A549 (cell line): ENCODE data around the gene ZFX. TPM values are rescaled to one million over a fixed set of nuclear protein-coding genes. Genes with fewer than 3 reads are reported as not detected.
A peak's percentile ranks its signal among the peaks of the same experiment; 100 is the strongest.

Experiments used
- ATAC-seq, 2 experiments: fragments of 200-7000 bp in 1 of 2; fragments of >200 bp in 1 of 2; cut with Nextera tagmentation in 1 of 2; cut with Tn5 transposase in 1 of 2; 3 replicates each; pipeline versions ENCODE4 v1.8.0 to v1.9.1; 2018 to 2020; ENCODE audit warnings: mild to moderate bottlenecking in 1 of 2, moderate library complexity in 1 of 2
- CTCF ChIA-PET: fragments of 300-600 bp; sonication (Branson Sonifier 250); formaldehyde crosslinking; extraction: SDS; loops from one replicate; lab custom pipeline; 2021; ENCODE audit warnings: antibody characterized with exemption, inconsistent platforms; lab: Yijun Ruan, JAX
- POLR2A ChIA-PET: fragments of 350-600 bp; formaldehyde crosslinking; extraction: SDS; loops from one replicate; lab custom pipeline; 2021; ENCODE audit warnings: antibody characterized with exemption, inconsistent platforms; lab: Yijun Ruan, JAX
- DNase-seq, 2 experiments: peaks; one replicate each; pipeline versions ENCODE4 v3.0.0 to v3.0.0-alpha.2; 2011 to 2016; ENCODE audit warnings: low read depth in 1 of 2, low spot score in 1 of 2
- FAIRE-seq: peaks from 2 replicates; lab custom pipeline; 2011; peaks lifted over from hg19 to GRCh38; lab: Jason Lieb, UNC
- H3K27ac ChIP-seq, 2 experiments: fragments of >200 bp; sonication (Bioruptor Twin); formaldehyde crosslinking; 3 replicates each; pipeline ENCODE4 v1.5.1; 2016 to 2017
- H3K4me1 ChIP-seq: fragments of >200 bp; sonication (Bioruptor Twin); formaldehyde crosslinking; 3 replicates; pipeline ENCODE4 v1.6.1; 2016
- H3K4me2 ChIP-seq: fragments of >200 bp; sonication (Bioruptor Twin); formaldehyde crosslinking; 3 replicates; pipeline ENCODE4 v1.6.1; 2016
- H3K4me3 ChIP-seq: fragments of >200 bp; sonication (Bioruptor Twin); formaldehyde crosslinking; 3 replicates; pipeline ENCODE4 v1.5.1; 2016
- H3K9me3 ChIP-seq: fragments of >200 bp; sonication (Bioruptor Twin); formaldehyde crosslinking; 3 replicates; pipeline ENCODE4 v1.6.1; 2016
- BHLHE40 ChIP-seq: IDR thresholded peaks from 2 replicates; pipeline ENCODE4 v1.6.1; 2012; ENCODE audit warnings: low read depth, low read length, inconsistent platforms
- CHD2 ChIP-seq: fragments of 150-350 bp; IDR thresholded peaks from 2 replicates; pipeline ENCODE4 v1.6.1; 2014; ENCODE audit warnings: low read length; ENCODE audit not compliant: partially characterized antibody
- CHD4 ChIP-seq: fragments of 200-600 bp; sonication (generic); IDR thresholded peaks from 2 replicates; pipeline ENCODE4 v1.6.1; 2016; ENCODE audit warnings: antibody characterized with exemption, mild to moderate bottlenecking, borderline replicate concordance
- ESRRA ChIP-seq: fragments of 150-350 bp; IDR thresholded peaks from 2 replicates; pipeline ENCODE4 v1.6.1; 2014; ENCODE audit warnings: mild to moderate bottlenecking, low read length, borderline replicate concordance
- FOSL2 ChIP-seq, 2 experiments: fragments of 450-650 bp in 1 of 2; fragments of >200 bp in 1 of 2; sonication (Bioruptor Twin) in 1 of 2; formaldehyde crosslinking; IDR thresholded peaks; 2 replicates each; pipeline versions ENCODE4 v1.5.0 to v1.6.1; 2016 to 2020; ENCODE audit warnings: mild to moderate bottlenecking in 1 of 2, moderate library complexity in 1 of 2
- GATA3 ChIP-seq: IDR thresholded peaks from 2 replicates; pipeline ENCODE4 v1.6.1; 2012; ENCODE audit warnings: borderline replicate concordance
- HDAC2 ChIP-seq: fragments of 200-600 bp; sonication (generic); IDR thresholded peaks from 2 replicates; pipeline ENCODE4 v1.6.1; 2016
- HOXA7 ChIP-seq: fragments of 250-450 bp; sonication (Bioruptor Pico); IDR thresholded peaks from 2 replicates; pipeline ENCODE4 v1.5.0; 2020; ENCODE audit warnings: mild to moderate bottlenecking, moderate library complexity
- JUN ChIP-seq, 2 experiments: fragments of >200 bp; sonication (Bioruptor Twin); formaldehyde crosslinking; IDR thresholded peaks; 2 replicates in 1 of 2; 3 replicates in 1 of 2; pipeline ENCODE4 v1.6.1; 2016 to 2017
- MYC ChIP-seq: IDR thresholded peaks from 2 replicates; pipeline ENCODE4 v1.6.1; 2012; ENCODE audit warnings: mild to moderate bottlenecking, inconsistent platforms, low read length, improper control_type of control experiment, borderline replicate concordance
- NR3C1 ChIP-seq: fragments of >200 bp; sonication (Bioruptor Twin); formaldehyde crosslinking; IDR thresholded peaks from 3 replicates; pipeline ENCODE4 v1.6.1; 2017
- PHF8 ChIP-seq: fragments of 200-600 bp; sonication (generic); IDR thresholded peaks from 2 replicates; pipeline ENCODE4 v1.6.1; 2016; ENCODE audit warnings: low read depth, mild to moderate bottlenecking, antibody characterized with exemption, moderate library complexity, borderline replicate concordance
- RAD21 ChIP-seq, 2 experiments: fragments of >200 bp in 1 of 2; sonication (Bioruptor Twin) in 1 of 2; formaldehyde crosslinking in 1 of 2; IDR thresholded peaks in 1 of 2; conservative IDR thresholded peaks in 1 of 2; 2 replicates in 1 of 2; 3 replicates in 1 of 2; pipeline ENCODE4 v1.6.1; 2012 to 2018; ENCODE audit warnings: inconsistent platforms in 1 of 2
- RARB ChIP-seq: fragments of 250-450 bp; sonication (Bioruptor Pico); IDR thresholded peaks from 2 replicates; pipeline ENCODE4 v1.8.0; 2021; ENCODE audit warnings: mild to moderate bottlenecking, moderate library complexity
- RFX5 ChIP-seq: fragments of 450-650 bp; IDR thresholded peaks from 2 replicates; pipeline ENCODE4 v1.7.1; 2014; ENCODE audit warnings: antibody characterized with exemption, mild to moderate bottlenecking, moderate library complexity
- SMC3 ChIP-seq: fragments of >200 bp; sonication (Bioruptor Twin); formaldehyde crosslinking; IDR thresholded peaks from 3 replicates; pipeline ENCODE4 v1.6.1; 2018; ENCODE audit warnings: inconsistent platforms
- SREBF2 ChIP-seq: fragments of 450-650 bp; IDR thresholded peaks from 2 replicates; pipeline ENCODE4 v1.6.1; 2014; ENCODE audit warnings: mild to moderate bottlenecking, moderate library complexity
- ZNF302 ChIP-seq: fragments of 250-450 bp; sonication (Bioruptor Pico); IDR thresholded peaks from 2 replicates; pipeline ENCODE4 v1.9.0; 2021; ENCODE audit warnings: inconsistent platforms, mild to moderate bottlenecking, moderate library complexity
- WGBS: methylation state at CpG from one replicate; pipeline ENCODE4 v1.1.6; 2017; ENCODE audit errors: missing lambda C conversion rate; 5-methylcytosine and 5-hydroxymethylcytosine counted together
- polyA plus RNA-seq, 4 experiments: library from polyadenylated mRNA; depleted of rRNA in 3 of 4; stranded (reverse); fragments of >200 nt; fragmentation: RNase III in 1 of 4; extraction: RNeasy Plus Mini Kit Qiagen cat#74134 plus additional on column Dnase treatment in 1 of 4; gene quantifications; 2 replicates in 3 of 4; 3 replicates in 1 of 4; pipeline ENCODE4 v1.2.3, GENCODE V29; 2011 to 2017
- TF ChIP-seq, protein P1 (sequence below): IDR thresholded peaks from 2 replicates; pipeline ENCODE4 v1.6.1; 2012
- TF ChIP-seq, protein P2 (sequence below): fragments of >200 bp; sonication (Bioruptor Twin); formaldehyde crosslinking; IDR thresholded peaks from 3 replicates; pipeline ENCODE4 v1.5.1; 2016
- TF ChIP-seq, protein P3 (sequence below): fragments of 200-600 bp; sonication (generic); IDR thresholded peaks from 2 replicates; pipeline ENCODE4 v1.6.1; 2016; ENCODE audit warnings: antibody characterized with exemption, mild to moderate bottlenecking, moderate library complexity
- TF ChIP-seq, protein P4 (sequence below): fragments of >200 bp; sonication (Bioruptor Twin); formaldehyde crosslinking; IDR thresholded peaks from 3 replicates; pipeline ENCODE4 v1.6.1; 2016

The ZFX gene
- polyA plus RNA-seq, 2 of the 4 experiments (the other 2 are of a cell fraction) = 18.1 to 30.1 TPM

DNA sequence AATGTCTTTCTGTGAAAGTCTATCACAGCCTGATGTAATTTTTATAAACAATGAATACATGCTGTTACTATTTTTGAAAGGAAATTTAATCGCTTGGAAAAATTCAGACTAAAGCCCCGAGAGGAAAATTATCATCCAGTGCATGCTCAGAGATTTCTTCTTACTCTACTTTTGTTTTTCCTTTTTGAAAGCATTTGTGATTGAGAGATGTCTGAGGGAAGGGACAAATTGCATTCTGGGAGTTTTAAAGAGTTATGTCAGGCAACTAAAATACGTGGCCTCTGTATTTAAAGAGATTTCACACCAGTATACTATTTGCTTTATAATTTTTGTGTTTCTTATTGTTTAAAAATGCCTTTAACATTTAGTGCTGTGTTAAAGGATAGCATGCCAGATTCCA lies 1.4 kb upstream of the ZFX start:
- no peak for ATAC-seq
- Histone ChIP-seq H3K4me1 (peaks cover 53% of the 10 kb centered on the region), H3K27ac (peak overlapping the region; percentile 98 to 100), H3K4me3 (peak overlapping the region; percentile 85; the same call in 2 of the 3 replicates), H3K4me2 (peak overlapping the region; percentile 93), H3K9me3 (no peaks in the 10 kb centered on the region)
- DNase-seq = no peak
- 12% methylated on average over 3 of the region's 3 CpGs for WGBS
- CTCF ChIA-PET = interaction anchor here (2.0 kb wide), 1 partner anchor 67 kb away, joined by 5 read pairs; no protein-coding TSS in a partner anchor
- TF ChIP-seq FOSL2 (IDR thresholded peaks at IDR 0.05) = no peak
- TF ChIP-seq FOSL2 (CRISPR knock-in tag; IDR thresholded peaks at IDR 0.05) = no peak
- no peak for TF ChIP-seq JUN (IDR thresholded peaks at IDR 0.05)
- POLR2A ChIA-PET = interaction anchor here (0.7 to 2.7 kb wide), 3 partner anchors 66 to 123 kb away, joined by 3 to 12 read pairs (median 5); partner anchors contain the start of gene EIF2S3
- FAIRE-seq = no peak

DNA sequence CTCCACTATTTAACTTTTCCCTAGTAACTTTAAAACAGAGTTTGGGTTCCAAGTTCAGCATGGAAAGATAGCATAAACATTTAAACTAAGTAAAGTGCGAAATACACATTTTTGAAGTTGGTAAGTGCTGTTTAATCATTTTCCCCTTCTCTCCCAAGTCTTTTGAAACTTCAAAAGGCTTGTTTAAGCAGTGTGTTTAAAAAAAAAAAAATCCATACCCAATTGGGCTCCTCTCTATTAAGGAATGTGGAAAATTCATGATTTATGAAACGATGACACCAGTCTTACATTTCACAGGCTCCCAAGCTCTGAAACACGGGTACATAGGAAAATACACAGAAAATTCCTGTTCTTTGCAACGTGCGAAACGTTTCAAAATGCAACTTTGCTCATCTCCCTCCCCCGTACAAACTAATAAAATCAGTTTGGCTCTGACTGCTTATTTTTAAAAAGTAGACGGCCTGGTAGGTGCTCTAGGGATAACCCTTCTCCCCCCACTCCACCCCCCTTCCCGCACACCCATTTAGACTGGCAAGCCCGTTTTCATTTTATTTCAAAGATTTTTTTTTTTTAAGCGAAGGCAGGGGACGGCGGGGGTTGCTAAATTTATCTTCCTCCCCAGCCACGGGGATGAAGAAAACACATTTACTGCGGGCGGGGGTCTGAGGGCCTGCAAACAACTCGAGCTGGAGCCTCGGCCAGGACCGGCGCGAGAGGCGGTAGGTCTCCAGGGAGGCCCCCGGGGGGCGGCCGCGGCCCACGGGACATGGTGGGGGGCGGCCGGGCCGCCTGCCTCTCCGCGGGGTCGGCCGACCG lies 786 bp upstream of the ZFX start:
- peak overlapping the region; percentile 93 for H3K4me2 ChIP-seq
- ATAC-seq (no peak; a peak in 1 of 6 replicates), FAIRE-seq (no peak)
- ChIA-PET CTCF (interaction anchor here (0.6 to 2.0 kb wide), 5 partner anchors 9 to 94 kb away, joined by 3 to 5 read pairs (median 4); partner anchors contain the start of gene EIF2S3), POLR2A (interaction anchor here (0.7 to 2.7 kb wide), 5 partner anchors 64 to 258 kb away, joined by 3 to 12 read pairs (median 5); partner anchors contain the start of gene EIF2S3)
- H3K4me3 ChIP-seq = peak overlapping the region; percentile 85
- no peaks in the 10 kb centered on the region for H3K9me3 ChIP-seq
- peaks cover 55% of the 10 kb centered on the region for H3K4me1 ChIP-seq
- 1% methylated on average over 17 of the region's 35 CpGs for WGBS
- TF ChIP-seq PHF8 (0 out of 2 replicates have a peak, but pooled peaks have one; percentile 20), BHLHE40 (no peak)
- TF ChIP-seq, protein P1, sequence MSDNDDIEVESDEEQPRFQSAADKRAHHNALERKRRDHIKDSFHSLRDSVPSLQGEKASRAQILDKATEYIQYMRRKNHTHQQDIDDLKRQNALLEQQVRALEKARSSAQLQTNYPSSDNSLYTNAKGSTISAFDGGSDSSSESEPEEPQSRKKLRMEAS = 0 out of 2 replicates have a peak, but pooled peaks have one; percentile 26
- TF ChIP-seq, all 56 proteins: peak for 2
- DNase-seq = peak in 1 of 2 experiments; percentile 63
- H3K27ac ChIP-seq = peak overlapping the region; percentile 98 to 100

DNA sequence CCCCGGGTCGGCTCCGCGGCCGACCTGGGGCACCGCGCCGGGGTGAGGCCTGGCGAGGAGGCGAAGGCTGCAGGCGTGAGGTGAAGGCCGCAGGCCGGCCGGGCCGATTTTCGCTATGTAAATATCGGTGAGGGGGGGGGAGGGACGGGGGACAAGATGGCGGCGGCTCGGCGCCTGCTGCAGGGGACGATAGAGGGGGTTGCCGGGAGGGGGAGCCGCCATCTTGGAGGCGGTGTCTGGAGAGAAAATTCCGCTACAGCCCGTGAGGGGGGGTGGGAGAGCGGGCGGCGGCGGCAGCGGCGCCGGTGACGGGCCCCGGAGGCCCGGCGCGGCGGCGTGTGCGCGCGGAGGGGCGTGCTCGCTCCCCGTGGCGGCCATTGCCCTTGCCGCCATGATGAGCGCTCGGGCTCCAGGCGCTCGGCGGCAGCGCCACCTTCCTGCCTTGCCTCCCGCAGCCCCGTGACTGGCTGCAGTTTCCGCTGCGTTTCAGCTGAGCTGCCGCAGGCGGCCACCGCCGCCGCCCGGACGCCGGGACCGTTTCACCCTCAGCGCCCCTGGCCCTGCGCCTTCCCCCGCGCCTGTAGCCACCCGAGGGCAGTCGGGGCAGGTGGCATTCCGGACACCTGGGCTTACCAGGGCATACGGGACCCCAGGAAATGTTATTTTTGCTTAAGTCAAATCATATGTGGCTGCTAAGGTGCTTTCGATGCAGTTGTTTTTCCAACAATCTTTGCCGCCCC lies 692 bp downstream of the ZFX start:
- ATAC-seq (peak; percentile 75 to 79), FAIRE-seq (no peak), DNase-seq (peak; percentile 78 to 94)
- Histone ChIP-seq H3K4me2 (peak overlapping the region; percentile 97), H3K27ac (peak overlapping the region; percentile 98 to 100), H3K4me3 (peak overlapping the region; percentile 85), H3K4me1 (peaks cover 61% of the 10 kb centered on the region), H3K9me3 (no peaks in the 10 kb centered on the region)
- WGBS = 2% methylated on average over 12 of the region's 79 CpGs
- ChIA-PET POLR2A (interaction anchor here (1.5 to 2.7 kb wide), 2 partner anchors 66 to 96 kb away, joined by 7 to 12 read pairs; partner anchors contain the start of gene EIF2S3), CTCF (interaction anchor here (0.6 to 1.4 kb wide), 6 partner anchors 11 to 105 kb away, joined by 3 to 4 read pairs (median 3); no protein-coding TSS in a partner anchor)
- peak; percentile 50 for TF ChIP-seq SMC3
- no peak for TF ChIP-seq CHD2
- TF ChIP-seq RAD21 (conservative IDR thresholded peaks at IDR 0.05 in 1 of 2, IDR thresholded peaks at IDR 0.05 in 1 of 2) = peak; percentile 37 to 66; a peak in 4 of 5 replicates
- TF ChIP-seq, protein P2, sequence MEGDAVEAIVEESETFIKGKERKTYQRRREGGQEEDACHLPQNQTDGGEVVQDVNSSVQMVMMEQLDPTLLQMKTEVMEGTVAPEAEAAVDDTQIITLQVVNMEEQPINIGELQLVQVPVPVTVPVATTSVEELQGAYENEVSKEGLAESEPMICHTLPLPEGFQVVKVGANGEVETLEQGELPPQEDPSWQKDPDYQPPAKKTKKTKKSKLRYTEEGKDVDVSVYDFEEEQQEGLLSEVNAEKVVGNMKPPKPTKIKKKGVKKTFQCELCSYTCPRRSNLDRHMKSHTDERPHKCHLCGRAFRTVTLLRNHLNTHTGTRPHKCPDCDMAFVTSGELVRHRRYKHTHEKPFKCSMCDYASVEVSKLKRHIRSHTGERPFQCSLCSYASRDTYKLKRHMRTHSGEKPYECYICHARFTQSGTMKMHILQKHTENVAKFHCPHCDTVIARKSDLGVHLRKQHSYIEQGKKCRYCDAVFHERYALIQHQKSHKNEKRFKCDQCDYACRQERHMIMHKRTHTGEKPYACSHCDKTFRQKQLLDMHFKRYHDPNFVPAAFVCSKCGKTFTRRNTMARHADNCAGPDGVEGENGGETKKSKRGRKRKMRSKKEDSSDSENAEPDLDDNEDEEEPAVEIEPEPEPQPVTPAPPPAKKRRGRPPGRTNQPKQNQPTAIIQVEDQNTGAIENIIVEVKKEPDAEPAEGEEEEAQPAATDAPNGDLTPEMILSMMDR = peak; percentile 41
- TF ChIP-seq ESRRA = no peak
- no peak for TF ChIP-seq RARB (CRISPR knock-in tag)
- no peak for TF ChIP-seq RFX5
- TF ChIP-seq, protein P3, sequence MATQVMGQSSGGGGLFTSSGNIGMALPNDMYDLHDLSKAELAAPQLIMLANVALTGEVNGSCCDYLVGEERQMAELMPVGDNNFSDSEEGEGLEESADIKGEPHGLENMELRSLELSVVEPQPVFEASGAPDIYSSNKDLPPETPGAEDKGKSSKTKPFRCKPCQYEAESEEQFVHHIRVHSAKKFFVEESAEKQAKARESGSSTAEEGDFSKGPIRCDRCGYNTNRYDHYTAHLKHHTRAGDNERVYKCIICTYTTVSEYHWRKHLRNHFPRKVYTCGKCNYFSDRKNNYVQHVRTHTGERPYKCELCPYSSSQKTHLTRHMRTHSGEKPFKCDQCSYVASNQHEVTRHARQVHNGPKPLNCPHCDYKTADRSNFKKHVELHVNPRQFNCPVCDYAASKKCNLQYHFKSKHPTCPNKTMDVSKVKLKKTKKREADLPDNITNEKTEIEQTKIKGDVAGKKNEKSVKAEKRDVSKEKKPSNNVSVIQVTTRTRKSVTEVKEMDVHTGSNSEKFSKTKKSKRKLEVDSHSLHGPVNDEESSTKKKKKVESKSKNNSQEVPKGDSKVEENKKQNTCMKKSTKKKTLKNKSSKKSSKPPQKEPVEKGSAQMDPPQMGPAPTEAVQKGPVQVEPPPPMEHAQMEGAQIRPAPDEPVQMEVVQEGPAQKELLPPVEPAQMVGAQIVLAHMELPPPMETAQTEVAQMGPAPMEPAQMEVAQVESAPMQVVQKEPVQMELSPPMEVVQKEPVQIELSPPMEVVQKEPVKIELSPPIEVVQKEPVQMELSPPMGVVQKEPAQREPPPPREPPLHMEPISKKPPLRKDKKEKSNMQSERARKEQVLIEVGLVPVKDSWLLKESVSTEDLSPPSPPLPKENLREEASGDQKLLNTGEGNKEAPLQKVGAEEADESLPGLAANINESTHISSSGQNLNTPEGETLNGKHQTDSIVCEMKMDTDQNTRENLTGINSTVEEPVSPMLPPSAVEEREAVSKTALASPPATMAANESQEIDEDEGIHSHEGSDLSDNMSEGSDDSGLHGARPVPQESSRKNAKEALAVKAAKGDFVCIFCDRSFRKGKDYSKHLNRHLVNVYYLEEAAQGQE = no peak
- no peak for TF ChIP-seq ZNF302 (CRISPR knock-in tag)
- no peak for TF ChIP-seq SREBF2
- no peak for TF ChIP-seq HDAC2
- peak; percentile 46 for TF ChIP-seq MYC
- TF ChIP-seq, protein P4, sequence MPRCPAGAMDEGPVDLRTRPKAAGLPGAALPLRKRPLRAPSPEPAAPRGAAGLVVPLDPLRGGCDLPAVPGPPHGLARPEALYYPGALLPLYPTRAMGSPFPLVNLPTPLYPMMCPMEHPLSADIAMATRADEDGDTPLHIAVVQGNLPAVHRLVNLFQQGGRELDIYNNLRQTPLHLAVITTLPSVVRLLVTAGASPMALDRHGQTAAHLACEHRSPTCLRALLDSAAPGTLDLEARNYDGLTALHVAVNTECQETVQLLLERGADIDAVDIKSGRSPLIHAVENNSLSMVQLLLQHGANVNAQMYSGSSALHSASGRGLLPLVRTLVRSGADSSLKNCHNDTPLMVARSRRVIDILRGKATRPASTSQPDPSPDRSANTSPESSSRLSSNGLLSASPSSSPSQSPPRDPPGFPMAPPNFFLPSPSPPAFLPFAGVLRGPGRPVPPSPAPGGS = no peak
- TF ChIP-seq GATA3 = no peak
- no peak for TF ChIP-seq NR3C1
- TF ChIP-seq JUN (IDR thresholded peaks at IDR 0.05) = peak in 1 of 2 experiments; percentile 58; a peak in 2 of 5 replicates
- TF ChIP-seq CHD4 = no peak
- no peak for TF ChIP-seq HOXA7 (CRISPR knock-in tag)
